A673 (cell line): ENCODE measurements around the gene ASTN2.

Experiments used
- EZH2 ChIP-seq: fragments of 200-600 bp; sonication (generic); IDR thresholded peaks from 2 replicates; pipeline ENCODE4 v1.6.1; 2017; ENCODE audit warnings: borderline replicate concordance, low read depth, mild to moderate bottlenecking, mixed read lengths, antibody characterized with exemption, low read length; ENCODE audit not compliant: poor library complexity, severe bottlenecking
- TF ChIP-seq, protein P1 (sequence below): fragments of 300-800, 200-600 bp; sonication (generic); conservative IDR thresholded peaks from 2 replicates; pipeline ENCODE4 v1.5.1; 2017; ENCODE audit warnings: low read depth, mild to moderate bottlenecking, antibody characterized with exemption, low read length, moderate library complexity, mixed read lengths

DNA sequence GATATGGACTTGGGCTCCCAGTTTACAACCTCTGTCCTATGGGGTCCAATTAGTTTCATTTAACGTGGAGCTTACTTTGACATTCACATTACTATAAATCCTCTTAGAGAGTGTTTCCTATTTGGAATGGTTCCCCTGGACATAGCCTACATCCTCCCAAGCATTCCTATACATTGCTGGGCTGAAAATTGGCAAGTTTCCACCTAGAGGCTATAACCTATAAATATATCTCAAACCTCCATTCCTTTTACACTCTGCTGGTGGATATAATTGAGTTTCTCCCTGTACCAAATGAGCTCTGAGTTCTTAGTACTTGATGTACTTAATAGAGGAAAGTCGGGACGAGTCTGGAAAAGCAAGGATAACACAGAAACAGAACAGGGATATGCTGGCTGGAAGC is 172.8 kb downstream of the ASTN2 start:
- TF ChIP-seq, protein P1, sequence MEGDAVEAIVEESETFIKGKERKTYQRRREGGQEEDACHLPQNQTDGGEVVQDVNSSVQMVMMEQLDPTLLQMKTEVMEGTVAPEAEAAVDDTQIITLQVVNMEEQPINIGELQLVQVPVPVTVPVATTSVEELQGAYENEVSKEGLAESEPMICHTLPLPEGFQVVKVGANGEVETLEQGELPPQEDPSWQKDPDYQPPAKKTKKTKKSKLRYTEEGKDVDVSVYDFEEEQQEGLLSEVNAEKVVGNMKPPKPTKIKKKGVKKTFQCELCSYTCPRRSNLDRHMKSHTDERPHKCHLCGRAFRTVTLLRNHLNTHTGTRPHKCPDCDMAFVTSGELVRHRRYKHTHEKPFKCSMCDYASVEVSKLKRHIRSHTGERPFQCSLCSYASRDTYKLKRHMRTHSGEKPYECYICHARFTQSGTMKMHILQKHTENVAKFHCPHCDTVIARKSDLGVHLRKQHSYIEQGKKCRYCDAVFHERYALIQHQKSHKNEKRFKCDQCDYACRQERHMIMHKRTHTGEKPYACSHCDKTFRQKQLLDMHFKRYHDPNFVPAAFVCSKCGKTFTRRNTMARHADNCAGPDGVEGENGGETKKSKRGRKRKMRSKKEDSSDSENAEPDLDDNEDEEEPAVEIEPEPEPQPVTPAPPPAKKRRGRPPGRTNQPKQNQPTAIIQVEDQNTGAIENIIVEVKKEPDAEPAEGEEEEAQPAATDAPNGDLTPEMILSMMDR = no peak
- TF ChIP-seq EZH2 = no peak
